HepG2 (cell line): ENCODE measurements around the gene MEX3C.

Source experiments
- CTCF ChIP-seq: sonication (generic); formaldehyde crosslinking; IDR thresholded peaks from 2 replicates; pipeline ENCODE4 v1.5.0; 2020; ENCODE audit warnings: mild to moderate bottlenecking, missing genetic modification reagents, moderate library complexity
- MTF1 ChIP-seq: sonication (generic); formaldehyde crosslinking; IDR thresholded peaks from 2 replicates; pipeline ENCODE4 v1.5.0; 2020; ENCODE audit warnings: missing genetic modification reagents
- NR2F6 ChIP-seq, 2 experiments: IDR thresholded peaks; 2 replicates each; pipeline ENCODE4 v1.6.1; 2016; ENCODE audit warnings: antibody characterized with exemption in 1 of 2, mild to moderate bottlenecking in 1 of 2
- NR3C1 ChIP-seq: sonication (generic); formaldehyde crosslinking; IDR thresholded peaks from 2 replicates; pipeline ENCODE4 v1.4.0; 2020; ENCODE audit warnings: missing genetic modification reagents
- POLR2AphosphoS5 ChIP-seq: IDR thresholded peaks from 2 replicates; pipeline ENCODE4 v1.6.1; 2012; ENCODE audit warnings: low read depth, low read length
- TAF1 ChIP-seq: sonication (generic); formaldehyde crosslinking; IDR thresholded peaks from 2 replicates; pipeline ENCODE4 v1.4.0; 2020; ENCODE audit warnings: missing genetic modification reagents
- UBTF ChIP-seq: sonication (generic); formaldehyde crosslinking; IDR thresholded peaks from 2 replicates; pipeline ENCODE4 v1.4.0; 2020; ENCODE audit warnings: mild to moderate bottlenecking, missing genetic modification reagents
- ZNF160 ChIP-seq: sonication (generic); formaldehyde crosslinking; IDR thresholded peaks from 2 replicates; pipeline ENCODE4 v1.8.0; 2022; ENCODE audit warnings: mild to moderate bottlenecking, inconsistent platforms, missing genetic modification reagents
- TF ChIP-seq, protein P1 (sequence below): IDR thresholded peaks from 2 replicates; pipeline ENCODE4 v1.6.1; 2012; ENCODE audit warnings: low read length, improper control_type of control experiment

DNA sequence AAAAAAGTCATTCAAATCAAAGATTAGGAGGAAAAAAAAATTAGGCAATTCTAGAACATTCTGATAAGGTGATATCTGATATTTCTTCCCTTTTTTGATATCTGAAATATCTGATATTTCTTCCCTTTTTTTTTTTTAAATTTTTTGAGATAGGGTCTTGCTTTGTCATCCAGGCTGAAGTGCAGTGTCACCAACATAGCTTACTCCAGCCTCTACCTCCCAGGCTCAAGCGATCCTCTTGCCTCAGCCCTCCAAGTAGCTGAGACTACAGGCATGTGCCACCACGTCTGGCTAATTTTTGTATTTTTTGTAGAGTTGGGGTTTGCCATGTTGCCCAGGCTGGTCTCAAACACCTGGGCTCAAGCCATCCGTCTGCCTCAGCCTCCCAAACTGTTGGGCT is 33.9 kb downstream of the MEX3C start:
- TF ChIP-seq POLR2AphosphoS5 (no peak), ZNF160 (CRISPR knock-in tag) (no peak), CTCF (CRISPR knock-in tag) (no peak), NR3C1 (CRISPR knock-in tag) (no peak), TAF1 (CRISPR knock-in tag) (no peak), NR2F6 (IDR thresholded peaks at IDR 0.05) (no peak), NR2F6 (CRISPR knock-in tag; IDR thresholded peaks at IDR 0.05) (no peak), MTF1 (CRISPR knock-in tag) (no peak), UBTF (CRISPR knock-in tag) (no peak)
- TF ChIP-seq, protein P1, sequence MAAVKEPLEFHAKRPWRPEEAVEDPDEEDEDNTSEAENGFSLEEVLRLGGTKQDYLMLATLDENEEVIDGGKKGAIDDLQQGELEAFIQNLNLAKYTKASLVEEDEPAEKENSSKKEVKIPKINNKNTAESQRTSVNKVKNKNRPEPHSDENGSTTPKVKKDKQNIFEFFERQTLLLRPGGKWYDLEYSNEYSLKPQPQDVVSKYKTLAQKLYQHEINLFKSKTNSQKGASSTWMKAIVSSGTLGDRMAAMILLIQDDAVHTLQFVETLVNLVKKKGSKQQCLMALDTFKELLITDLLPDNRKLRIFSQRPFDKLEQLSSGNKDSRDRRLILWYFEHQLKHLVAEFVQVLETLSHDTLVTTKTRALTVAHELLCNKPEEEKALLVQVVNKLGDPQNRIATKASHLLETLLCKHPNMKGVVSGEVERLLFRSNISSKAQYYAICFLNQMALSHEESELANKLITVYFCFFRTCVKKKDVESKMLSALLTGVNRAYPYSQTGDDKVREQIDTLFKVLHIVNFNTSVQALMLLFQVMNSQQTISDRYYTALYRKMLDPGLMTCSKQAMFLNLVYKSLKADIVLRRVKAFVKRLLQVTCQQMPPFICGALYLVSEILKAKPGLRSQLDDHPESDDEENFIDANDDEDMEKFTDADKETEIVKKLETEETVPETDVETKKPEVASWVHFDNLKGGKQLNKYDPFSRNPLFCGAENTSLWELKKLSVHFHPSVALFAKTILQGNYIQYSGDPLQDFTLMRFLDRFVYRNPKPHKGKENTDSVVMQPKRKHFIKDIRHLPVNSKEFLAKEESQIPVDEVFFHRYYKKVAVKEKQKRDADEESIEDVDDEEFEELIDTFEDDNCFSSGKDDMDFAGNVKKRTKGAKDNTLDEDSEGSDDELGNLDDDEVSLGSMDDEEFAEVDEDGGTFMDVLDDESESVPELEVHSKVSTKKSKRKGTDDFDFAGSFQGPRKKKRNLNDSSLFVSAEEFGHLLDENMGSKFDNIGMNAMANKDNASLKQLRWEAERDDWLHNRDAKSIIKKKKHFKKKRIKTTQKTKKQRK = no peak
